ENCODE data around the gene CLCA2.

CLCA2 gene

GRCh38 chr1:86472152-86472551 lies 48.2 kb downstream of the CLCA2 start:
- no peak for DNase-seq (ENCODE audit: low spot score)

GRCh38 chr1:86472767-86473166 lies 48.8 kb downstream of the CLCA2 start:
- DNase-seq (ENCODE audit: low spot score), result no peak

DNA sequence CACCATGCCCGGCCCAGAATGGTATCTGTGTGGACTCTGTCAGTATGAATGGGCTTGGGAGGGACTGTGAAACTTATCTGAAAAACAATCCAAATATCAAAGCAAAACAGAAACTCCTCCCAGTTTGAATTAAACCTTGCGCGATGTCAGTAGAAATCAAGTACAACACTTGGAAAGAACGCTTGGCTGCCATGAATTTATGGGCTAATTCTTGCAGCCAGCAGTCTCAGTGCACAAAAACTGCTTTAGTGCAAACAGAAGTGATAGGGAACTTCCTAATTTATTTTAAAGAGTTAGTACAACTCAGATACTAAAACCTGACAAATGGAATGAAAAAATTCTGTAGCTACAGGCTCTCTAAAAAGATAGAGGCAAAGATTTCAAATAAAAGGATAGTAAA lies 53.3 kb downstream of the CLCA2 start:
- DNase-seq (ENCODE audit: low spot score), result no peak

DNA sequence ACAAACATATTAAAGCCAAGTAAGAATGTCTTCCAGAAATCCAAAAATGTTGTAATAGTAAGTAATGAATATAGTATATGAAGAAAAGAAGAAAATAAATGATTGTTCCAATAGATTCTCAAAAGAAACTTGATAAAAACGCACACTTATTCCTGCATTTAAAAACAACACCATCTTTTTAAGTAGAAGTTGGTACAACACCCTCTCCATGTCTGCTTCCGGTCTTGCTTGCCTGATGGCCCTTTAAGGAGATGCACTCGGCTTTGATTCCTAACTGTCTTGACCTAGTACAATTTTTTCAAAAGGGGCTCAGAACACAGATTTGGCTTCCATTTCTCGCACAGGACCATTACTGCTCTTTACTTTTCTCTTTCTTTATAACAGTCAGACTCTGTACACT lies 53.7 kb downstream of the CLCA2 start:
- DNase-seq (ENCODE audit: low spot score), result no peak

- no peak for DNase-seq (ENCODE audit: low spot score)
Observed at GRCh38 chr1:86478416-86479156, 54.6 kb downstream of the CLCA2 start.

DNA sequence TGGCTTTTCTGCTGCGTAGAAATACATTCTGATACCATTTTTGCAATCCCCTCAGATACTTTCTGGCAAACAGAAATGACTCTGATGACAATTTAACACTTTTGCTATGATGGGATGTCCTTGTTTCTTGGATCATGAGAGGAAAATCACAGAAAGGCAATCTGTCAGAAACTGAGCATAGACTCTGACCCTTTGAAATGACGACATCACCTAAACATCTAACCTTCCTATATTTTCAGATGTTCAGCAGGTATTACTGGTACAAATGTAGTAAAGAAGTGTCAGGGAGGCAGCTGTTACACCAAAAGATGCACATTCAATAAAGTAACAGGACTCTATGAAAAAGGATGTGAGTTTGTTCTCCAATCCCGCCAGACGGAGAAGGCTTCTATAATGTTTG lies 58.0 kb downstream of the CLCA2 start:
- no peak for DNase-seq (ENCODE audit: low spot score)

DNA sequence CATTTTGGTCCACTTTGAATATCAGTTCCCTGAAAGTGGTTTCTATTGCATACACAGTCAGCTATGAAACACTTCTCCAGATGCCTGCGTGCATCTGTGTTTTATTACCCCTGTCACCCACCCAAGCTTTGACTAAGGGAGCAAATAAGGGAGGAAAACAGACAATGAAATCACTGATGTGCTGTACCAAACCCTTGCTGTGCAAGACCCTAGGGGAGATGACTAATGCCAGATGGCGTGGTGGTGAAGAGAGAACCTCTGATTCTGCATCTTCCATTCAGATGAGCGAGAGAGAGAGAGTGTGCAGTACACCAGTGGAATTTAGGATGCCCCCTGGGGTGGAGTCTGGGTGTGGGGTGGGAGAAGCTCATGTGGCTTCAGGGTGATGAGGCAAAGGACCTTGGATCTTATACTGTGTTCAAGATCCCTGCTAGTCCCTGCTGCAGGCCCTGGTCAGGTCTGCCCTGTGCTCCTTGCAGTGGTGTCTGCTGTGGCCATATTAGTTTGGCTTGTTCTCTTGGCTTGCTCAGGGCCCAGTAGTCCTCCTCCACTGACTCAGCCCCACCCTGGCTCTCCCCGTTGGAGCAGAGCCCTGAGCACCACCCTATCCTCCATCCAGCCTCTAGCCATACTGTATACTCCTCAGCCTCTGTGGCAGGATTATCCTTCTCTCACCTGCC lies 63.3 kb downstream of the CLCA2 start:
- DNase-seq (ENCODE audit: low spot score), result no peak

DNA sequence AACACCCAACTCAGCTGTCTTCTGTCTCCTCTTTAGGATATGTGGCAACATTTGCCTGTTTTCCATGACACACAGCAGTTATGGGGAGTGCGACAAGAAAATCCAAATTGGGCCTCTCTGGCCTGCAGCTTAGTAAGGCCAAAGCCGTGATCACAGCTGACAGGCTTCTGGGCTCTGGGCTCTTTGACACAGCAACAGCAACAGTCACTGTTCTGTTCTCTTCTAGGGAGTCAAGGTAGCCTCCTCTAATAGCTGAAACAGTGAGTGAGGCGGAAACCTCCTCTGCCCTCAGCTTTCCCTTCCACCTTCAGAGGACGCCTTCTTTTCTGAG lies 63.8 kb downstream of the CLCA2 start:
- no peak for DNase-seq (ENCODE audit: low spot score)

- DNase-seq (ENCODE audit: low spot score), result no peak
Observed at GRCh38 chr1:86489242-86489878, 65.4 kb downstream of the CLCA2 start.

GRCh38 chr1:86491171-86491950 lies 67.4 kb downstream of the CLCA2 start:
- no peak for DNase-seq (ENCODE audit: low spot score)

DNA sequence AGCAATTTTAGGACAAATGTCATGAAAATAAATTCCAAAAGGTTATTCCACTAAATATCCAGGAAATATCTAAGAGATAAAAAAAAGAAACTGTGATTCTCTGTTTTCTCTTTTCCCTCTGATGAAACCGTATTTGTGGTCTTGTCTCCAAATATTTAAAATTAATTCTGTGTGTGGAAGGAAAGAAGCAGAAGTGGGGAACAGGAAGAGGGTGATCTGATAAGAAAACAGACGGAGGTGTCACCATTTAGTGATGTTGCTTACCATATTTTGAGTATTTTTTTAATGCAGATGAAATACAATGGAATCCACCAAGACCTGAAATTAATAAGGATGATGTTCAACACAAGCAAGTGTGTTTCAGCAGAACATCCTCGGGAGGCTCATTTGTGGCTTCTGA lies 74.3 kb downstream of the CLCA2 start:
- no peak for DNase-seq (ENCODE audit: low spot score)

GRCh38 chr1:86499987-86500593 lies 76.1 kb downstream of the CLCA2 start:
- DNase-seq (ENCODE audit: low spot score), result peak; percentile 58

DNA sequence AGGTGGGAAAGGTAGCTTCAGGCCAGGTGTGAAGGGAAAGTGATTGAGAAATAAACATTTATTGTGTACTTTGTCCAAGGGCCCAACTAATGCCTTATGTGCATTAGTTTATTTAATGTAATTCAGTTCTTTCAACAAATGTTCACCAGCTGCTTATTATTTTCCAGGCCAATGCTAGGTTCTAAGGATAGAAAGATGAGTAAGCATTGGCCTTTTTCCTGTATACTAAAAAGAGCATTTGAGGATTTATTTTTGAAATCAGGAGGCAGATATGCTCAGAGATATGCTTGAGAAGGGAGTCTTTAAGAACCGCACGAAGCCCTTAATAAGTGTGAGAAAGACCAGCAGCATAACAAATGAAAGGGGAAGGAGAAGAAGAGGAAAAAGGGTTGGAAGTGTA lies 76.7 kb downstream of the CLCA2 start:
- DNase-seq (ENCODE audit: low spot score), result no peak

DNA sequence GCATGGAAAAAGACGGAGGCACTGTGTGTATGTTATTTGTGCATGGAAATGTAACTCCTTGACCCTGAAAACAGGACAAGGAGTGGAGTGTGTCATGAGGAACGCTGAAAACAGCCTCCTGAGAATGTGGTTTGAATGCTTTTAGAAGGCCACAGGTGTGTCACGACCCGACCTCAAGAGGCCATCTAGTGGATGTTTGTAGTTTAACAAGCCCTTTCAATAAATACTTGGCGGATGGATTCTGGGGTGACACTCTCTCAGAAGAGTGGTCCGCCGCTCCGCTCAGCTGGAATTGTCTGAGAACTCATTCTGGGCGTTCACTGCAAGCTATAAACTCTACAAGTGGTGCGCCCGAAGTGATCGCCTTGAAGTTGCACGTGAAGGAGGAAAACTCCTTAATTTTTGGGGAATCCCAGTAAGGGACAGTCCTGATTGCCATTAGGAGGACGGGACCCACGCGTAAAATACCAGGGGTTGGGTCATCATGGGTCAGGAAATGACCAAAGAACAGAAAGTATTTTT lies 78.2 kb downstream of the CLCA2 start:
- DNase-seq (ENCODE audit: low spot score), result peak; percentile 18

- peak; percentile 51 for DNase-seq (ENCODE audit: low spot score)
Observed at GRCh38 chr1:86502721-86503405, 78.9 kb downstream of the CLCA2 start.

- DNase-seq (ENCODE audit: low spot score), result no peak
Observed at GRCh38 chr1:86503406-86504136, 79.6 kb downstream of the CLCA2 start.

DNA sequence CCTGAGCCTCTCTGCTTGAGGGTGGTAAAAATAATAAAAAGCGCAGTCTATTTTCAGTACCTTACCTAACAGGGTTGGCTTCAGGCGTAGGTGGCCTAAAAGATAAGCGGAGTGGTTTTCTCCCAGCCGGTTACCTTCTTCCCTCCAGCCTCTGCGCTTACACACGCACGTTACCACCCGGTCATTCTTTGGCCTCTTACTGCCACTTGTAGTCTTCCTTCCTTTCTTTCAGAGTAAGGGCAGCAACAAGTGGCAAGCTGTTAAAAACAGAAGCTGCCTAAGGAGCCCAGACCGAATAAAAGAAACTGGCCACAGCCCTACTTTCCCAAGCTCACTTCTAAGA lies 80.1 kb downstream of the CLCA2 start:
- no peak for DNase-seq (ENCODE audit: low spot score)

- DNase-seq (ENCODE audit: low spot score), result no peak
Observed at GRCh38 chr1:86504895-86505563, 81.1 kb downstream of the CLCA2 start.

- no peak for DNase-seq (ENCODE audit: low spot score)
Observed at GRCh38 chr1:86505564-86505902, 81.6 kb downstream of the CLCA2 start.

Data from LoVo (cell line).